Activated CD8-positive, alpha-beta memory T cell treated with anti-CD3 and anti-CD28 coated beads, Interleukin-2, amount 50 U/mL, for 1 hour (primary cell): ENCODE results near the gene ARIH1.

ENCODE experiments used
- DNase-seq: peaks from one replicate; pipeline ENCODE4 v3.0.0-alpha.2; 2020; ENCODE audit errors: extremely low read depth

ARIH1 gene

GRCh38 chr15:72487070-72487797 is 13.1 kb downstream of the ARIH1 start:
- DNase-seq: no peak

- no peak for DNase-seq
These were observed 14.4 kb downstream of the ARIH1 start for GRCh38 chr15:72488558-72488957.

GRCh38 chr15:72489943-72490554 is 15.9 kb downstream of the ARIH1 start:
- DNase-seq: no peak

GRCh38 chr15:72491768-72492167 is 17.6 kb downstream of the ARIH1 start:
- no peak for DNase-seq

- no peak for DNase-seq
These were observed 18.6 kb downstream of the ARIH1 start for GRCh38 chr15:72492733-72493132.

- DNase-seq: no peak
These were observed 19.1 kb downstream of the ARIH1 start for GRCh38 chr15:72493220-72493619.

GRCh38 chr15:72495007-72495406 is 20.9 kb downstream of the ARIH1 start:
- no peak for DNase-seq

GRCh38 chr15:72496783-72497182 is 22.7 kb downstream of the ARIH1 start:
- DNase-seq: no peak

- DNase-seq: no peak
These were observed 23.3 kb downstream of the ARIH1 start for GRCh38 chr15:72497402-72497801.

- DNase-seq: no peak
These were observed 28.2 kb downstream of the ARIH1 start for GRCh38 chr15:72502220-72502809.

GRCh38 chr15:72503147-72503546 is 29.0 kb downstream of the ARIH1 start:
- DNase-seq: no peak

- no peak for DNase-seq
These were observed 33.4 kb downstream of the ARIH1 start for GRCh38 chr15:72507402-72508092.

GRCh38 chr15:72509484-72509883 is 35.4 kb downstream of the ARIH1 start:
- DNase-seq: no peak

- no peak for DNase-seq
These were observed 37.4 kb downstream of the ARIH1 start for GRCh38 chr15:72511536-72511935.

- no peak for DNase-seq
These were observed 41.7 kb downstream of the ARIH1 start for GRCh38 chr15:72515591-72516389.

- DNase-seq: no peak
These were observed 42.6 kb downstream of the ARIH1 start for GRCh38 chr15:72516777-72517176.

- DNase-seq: no peak
These were observed 47.6 kb downstream of the ARIH1 start for GRCh38 chr15:72521682-72522081.

GRCh38 chr15:72532991-72533601 is 59.0 kb downstream of the ARIH1 start:
- no peak for DNase-seq

- DNase-seq: no peak
These were observed 60.4 kb downstream of the ARIH1 start for GRCh38 chr15:72534523-72534922.

- DNase-seq: no peak
These were observed 61.8 kb downstream of the ARIH1 start for GRCh38 chr15:72535911-72536310.

GRCh38 chr15:72536506-72536905 is 62.4 kb downstream of the ARIH1 start:
- no peak for DNase-seq
